HG02852 (cell line): Measurements from ENCODE around the gene KRTAP10-5.
"Not testable (repeated sequence)": the region's sequence is repeated elsewhere in the genome, so short reads cannot be mapped to it uniquely, and the experiment has no call there.

Source experiments
- ATAC-seq: cut with Tn5 transposase; IDR thresholded peaks from one replicate; pipeline ENCODE4 v1.9.1; 2021; ENCODE audit warnings: mild to moderate bottlenecking, moderate library complexity; ENCODE audit not compliant: unreplicated experiment

The KRTAP10-5 gene

GRCh38 chr21:44611551-44611950, 31.1 kb upstream of the KRTAP10-5 start:
- ATAC-seq: no peak

GRCh38 chr21:44610157-44610843, 29.9 kb upstream of the KRTAP10-5 start:
- not testable (repeated sequence) for ATAC-seq

- ATAC-seq: no peak
Observed at GRCh38 chr21:44609193-44609592, 28.8 kb upstream of the KRTAP10-5 start.

DNA sequence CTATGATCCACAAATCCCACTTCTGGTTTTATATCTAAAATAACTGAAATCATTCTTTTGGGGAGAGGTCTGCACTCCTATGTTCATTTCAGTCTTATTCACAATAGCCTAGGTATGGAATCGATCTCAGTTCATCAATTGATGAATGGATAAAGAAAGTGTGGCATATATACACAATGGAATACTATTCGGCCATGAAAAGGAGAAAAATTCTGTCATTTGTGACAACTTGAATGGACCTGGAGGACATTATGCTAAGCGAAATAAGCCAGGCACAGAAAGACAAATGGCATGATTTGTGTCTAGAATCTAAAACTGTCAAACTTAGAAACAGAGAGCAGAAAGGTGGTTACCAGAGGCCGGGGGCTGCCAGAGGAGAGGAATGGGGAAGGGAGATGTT, 26.1 kb upstream of the KRTAP10-5 start:
- ATAC-seq: no peak

- no peak for ATAC-seq
Observed at GRCh38 chr21:44603911-44604310, 23.5 kb upstream of the KRTAP10-5 start.

DNA sequence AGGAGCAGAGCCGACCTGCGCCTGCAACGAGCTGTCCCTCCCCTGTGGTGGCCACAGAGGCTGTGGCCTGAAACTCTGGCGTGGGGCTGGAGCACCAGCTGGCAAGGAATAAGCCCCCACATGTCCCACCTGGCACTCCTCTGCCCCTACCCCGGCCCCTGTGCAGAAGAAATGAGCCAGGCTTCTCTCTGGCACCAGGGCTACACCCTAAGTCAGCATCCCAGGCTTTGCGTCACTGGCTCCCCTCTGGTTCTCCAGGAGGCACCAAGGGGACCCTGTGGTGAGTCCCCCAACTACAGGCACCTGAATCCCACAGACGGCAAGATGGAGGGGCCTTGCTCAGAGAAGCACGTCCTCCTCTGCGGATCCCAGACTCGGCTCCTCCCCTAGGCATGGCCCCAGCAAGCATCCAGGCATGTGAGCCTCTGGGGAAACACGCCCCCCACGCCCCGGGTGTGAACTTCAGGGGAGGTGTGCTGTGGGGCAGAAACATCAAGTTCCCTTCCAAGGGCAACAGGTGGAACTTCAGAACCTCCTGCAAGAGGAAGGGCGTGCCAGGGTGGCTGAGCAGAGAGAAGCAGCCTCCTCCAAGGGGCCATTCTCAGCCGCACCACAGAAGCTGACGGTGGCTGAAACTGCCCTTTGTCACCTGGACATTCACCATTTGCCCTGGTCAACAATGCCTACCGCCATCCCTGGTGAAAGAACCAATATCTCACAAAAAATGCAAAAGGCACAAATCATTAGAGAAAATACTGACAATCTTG, 22.9 kb upstream of the KRTAP10-5 start:
- ATAC-seq: no peak

DNA sequence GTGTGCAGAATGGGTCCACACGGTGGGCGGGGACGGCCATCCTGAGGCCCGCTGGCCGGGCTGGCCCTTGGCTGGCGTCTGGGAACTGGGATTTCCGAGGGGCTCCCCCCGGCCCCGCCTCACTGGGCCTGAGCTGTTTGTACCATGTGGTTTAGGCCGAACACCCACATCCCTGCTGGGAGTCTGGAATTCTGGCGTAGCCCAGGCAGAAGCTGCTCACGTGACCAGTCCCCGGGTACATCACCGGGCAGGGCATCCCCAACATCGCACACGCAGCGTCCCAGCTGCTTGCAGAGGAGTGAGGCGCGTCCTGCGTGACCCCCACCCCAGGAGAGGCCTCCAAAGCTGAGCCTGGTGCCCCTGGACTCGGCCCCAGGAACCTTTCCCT, 22.1 kb upstream of the KRTAP10-5 start:
- no peak for ATAC-seq

- ATAC-seq: no peak
Observed at GRCh38 chr21:44601596-44602462, 21.4 kb upstream of the KRTAP10-5 start.

- not testable (repeated sequence) for ATAC-seq
Observed at GRCh38 chr21:44601091-44601490, 20.7 kb upstream of the KRTAP10-5 start.

DNA sequence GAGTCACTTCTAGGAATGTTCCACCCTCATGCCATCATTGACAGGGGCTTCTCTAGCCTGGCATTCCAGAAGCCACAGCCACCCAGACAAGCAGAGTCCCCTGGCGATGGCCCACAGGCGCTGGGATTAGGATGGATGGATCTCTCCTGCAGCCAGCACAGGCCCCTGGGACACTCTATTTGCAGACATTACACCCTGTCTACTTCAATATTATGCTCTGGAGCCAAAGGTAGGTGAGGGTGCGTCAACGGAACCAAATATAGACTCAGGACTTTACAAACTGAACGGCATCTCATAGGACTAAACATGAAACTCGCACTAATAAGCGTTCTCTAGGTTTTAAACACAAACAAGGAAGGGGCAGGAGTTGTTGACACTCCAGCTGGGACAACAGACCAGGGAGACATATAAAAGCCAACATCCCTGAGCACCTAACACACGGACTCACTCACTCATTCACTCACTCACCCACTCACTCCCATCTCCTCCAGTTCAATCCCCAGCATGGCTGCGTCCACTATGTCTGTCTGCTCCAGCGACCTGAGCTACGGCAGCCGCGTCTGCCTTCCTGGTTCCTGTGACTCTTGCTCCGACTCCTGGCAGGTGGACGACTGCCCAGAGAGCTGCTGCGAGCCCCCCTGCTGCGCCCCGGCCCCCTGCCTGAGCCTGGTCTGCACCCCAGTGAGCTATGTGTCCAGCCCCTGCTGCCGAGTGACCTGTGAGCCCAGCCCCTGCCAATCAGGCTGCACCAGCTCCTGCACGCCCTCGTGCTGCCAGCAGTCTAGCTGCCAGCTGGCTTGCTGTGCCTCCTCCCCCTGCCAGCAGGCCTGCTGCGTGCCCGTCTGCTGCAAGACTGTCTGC, 19.9 kb upstream of the KRTAP10-5 start, which contains the start of gene KRTAP10-7:
KRTAP10-7 (plus strand) TSS at position 480 of the 861 bp plus-strand sequence; CDS start at position 505, 25 bp downstream.
- ATAC-seq: not testable (repeated sequence)

- ATAC-seq: no peak
Observed at GRCh38 chr21:44599264-44600029, 19.0 kb upstream of the KRTAP10-5 start.

DNA sequence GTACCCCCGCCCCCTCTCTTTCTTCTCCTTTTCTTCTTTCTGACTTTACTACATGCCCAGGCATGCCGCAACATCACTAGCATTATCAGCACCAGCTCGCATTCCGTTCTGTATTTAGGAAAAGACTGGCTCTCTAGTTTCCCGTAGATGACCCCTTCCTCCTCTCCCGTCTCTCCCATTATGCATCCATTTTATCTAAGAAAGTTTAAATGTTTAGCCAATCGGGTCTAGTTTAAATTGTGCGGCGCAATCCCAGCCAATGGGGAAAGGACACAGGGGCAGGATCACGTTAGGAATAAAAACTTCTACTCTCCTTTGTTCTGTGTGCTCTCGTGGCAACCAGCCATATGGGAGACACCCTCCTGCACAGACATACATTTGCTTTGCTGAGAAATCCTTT, 17.7 kb upstream of the KRTAP10-5 start:
- ATAC-seq: no peak

GRCh38 chr21:44596068-44596725, 15.8 kb upstream of the KRTAP10-5 start:
- ATAC-seq: no peak

DNA sequence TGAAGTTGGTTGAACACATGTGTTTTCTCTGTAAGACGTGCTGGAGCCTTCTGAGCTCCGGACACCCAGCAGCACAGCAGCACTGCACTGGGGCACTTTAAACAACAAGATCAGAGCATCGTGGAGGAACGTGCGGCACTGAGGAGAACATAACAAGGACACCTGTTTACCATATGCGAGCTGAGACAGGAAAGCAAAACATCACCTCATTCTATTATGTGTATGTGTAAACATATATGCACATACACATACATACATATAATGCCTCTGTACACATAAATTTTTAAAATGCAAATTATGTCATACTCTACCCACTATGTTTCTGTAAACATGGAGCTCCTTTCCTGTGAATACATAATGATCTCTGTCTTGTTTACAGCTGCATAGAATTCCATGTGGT, 15.1 kb upstream of the KRTAP10-5 start:
- ATAC-seq: no peak

GRCh38 chr21:44594406-44594916, 14.1 kb upstream of the KRTAP10-5 start:
- no peak for ATAC-seq

DNA sequence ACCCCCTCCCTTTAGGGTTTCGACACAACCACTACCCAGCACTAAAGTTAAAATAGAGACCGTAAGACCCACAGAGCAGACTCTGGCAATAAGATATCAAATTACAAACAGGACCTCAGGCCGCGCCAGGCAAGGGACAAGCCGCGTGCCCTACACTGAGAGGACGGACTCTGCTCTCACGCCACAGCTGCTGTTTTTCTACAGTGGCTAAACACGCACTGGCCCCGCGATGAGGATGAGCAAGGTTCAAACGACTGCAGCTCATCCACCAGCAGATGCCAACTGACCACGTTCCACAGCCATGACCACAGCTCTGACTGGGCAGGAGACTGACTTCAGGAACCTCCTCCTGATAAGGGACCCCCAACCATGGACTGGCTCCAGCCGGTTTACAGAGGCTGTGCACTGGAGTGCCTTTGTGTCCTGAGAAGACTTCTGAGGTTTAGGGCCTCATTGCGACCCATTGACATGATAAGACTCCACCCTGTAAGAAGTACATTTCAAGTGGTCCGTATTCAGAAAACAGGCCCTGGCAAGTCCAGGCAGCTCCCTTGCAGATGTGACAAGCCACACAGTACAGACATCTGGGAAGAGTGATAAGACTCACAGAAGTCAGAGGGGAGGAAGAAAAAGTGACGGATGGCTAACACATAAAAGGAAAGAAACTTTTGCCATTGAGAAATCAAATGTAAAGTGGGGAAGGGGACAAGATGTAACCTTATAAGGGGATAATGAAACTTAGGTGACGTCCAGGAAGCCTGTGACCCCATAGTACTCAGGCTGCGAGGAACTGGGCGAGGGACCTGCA, 13.4 kb upstream of the KRTAP10-5 start:
- ATAC-seq: no peak

DNA sequence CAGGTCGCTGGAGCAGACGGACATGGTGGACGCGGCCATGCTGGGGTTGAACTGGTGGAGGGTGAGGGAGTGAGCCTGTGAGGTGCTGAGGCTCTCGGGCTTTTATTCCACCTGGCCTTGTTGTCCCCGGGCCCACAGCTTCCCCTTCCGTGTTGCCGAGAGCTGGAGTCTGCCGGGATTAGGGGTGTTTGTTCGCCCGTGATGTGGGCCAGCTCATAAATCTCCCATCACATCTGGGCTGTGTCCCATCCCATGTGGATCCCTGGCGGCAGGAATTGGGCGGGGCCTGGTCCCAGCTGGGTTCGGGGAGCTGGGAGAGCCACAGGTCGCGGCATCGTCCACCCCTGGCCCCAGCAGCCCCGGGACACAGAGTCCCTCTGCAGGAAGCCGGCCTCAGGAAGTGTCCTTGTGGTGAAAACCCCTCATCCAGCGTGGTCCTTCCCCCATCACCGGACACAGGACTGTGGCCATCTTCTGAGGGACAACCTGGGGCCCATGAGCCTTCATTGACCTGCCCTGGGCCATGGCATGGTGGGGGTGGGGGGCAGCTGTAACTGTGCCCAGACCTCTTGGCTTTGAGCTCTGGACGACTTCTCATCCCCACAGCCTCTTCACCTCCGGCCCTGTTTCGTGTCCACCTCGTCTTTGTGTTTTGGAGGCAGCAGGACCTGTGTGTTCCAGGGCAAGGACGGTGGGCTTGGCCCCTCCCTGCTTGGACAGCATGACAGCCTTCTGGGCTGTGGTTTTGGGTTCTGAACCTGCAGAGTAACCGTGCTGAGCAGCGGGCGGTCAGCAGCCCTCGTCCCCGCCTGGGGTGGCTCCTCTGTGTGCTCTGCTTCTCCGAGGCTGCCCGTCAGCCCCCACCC, 12.3 kb upstream of the KRTAP10-5 start, which contains the start of gene KRTAP10-6:
KRTAP10-6 (minus strand) TSS at position 60 of the 866 bp plus-strand sequence; CDS start at position 39, 21 bp downstream.
- no peak for ATAC-seq
